Measurements from ENCODE around the gene CABLES2.

Gene CABLES2

DNA sequence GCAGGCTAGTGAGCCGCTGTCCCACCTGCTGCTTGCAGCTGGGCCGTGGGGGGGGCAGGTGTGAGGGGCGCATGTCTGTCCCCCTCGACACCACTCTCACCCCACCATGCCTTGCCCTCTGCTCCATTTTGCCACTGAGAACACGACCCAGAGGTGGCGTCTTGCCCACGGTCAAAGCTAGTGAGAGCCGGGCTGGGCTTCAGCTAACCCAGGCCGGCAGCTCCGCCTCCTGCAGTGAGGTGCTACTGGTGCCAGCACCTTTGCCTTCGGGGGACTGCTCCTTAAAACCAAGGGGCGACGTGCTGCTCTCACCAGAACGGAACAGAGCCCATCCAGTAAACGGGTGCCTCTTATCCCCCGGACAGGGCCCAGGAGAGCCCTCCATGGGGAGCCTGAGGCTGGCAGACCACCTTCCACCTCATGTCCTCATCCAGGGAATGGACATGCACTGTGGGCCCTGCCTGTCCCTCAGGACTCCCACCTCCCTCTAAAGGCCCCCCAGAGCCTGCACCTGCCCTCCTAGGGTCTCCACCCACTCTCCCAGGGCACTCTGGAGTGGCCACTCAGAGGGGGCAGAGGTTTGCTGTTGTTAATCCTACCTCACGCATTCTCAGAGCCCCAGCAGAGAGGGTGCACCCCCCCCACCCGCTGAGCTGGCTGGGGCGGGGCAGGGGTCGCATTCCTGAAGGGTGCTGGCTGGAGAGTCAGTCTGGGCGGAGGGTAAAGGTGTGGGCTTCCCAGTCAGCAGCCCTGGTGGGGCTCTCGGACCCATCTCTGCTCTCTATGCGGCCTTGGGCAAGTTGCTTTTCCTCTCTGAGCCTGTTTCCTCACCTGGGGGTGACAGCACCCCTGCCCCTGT lies 17.4 kb upstream of the CABLES2 start:
- no peak for DNase-seq (ENCODE audit: low read depth in 2 of 2)
- TF ChIP-seq, protein P1, sequence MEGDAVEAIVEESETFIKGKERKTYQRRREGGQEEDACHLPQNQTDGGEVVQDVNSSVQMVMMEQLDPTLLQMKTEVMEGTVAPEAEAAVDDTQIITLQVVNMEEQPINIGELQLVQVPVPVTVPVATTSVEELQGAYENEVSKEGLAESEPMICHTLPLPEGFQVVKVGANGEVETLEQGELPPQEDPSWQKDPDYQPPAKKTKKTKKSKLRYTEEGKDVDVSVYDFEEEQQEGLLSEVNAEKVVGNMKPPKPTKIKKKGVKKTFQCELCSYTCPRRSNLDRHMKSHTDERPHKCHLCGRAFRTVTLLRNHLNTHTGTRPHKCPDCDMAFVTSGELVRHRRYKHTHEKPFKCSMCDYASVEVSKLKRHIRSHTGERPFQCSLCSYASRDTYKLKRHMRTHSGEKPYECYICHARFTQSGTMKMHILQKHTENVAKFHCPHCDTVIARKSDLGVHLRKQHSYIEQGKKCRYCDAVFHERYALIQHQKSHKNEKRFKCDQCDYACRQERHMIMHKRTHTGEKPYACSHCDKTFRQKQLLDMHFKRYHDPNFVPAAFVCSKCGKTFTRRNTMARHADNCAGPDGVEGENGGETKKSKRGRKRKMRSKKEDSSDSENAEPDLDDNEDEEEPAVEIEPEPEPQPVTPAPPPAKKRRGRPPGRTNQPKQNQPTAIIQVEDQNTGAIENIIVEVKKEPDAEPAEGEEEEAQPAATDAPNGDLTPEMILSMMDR (IDR thresholded peaks at IDR 0.05; ENCODE audit: low read depth, low read length): no peak
- H3K4me3 ChIP-seq (replicated peaks in 1 of 2; ENCODE audit: low read depth in 2 of 2, low read length in 2 of 2): no peak overlapping the region

DNA sequence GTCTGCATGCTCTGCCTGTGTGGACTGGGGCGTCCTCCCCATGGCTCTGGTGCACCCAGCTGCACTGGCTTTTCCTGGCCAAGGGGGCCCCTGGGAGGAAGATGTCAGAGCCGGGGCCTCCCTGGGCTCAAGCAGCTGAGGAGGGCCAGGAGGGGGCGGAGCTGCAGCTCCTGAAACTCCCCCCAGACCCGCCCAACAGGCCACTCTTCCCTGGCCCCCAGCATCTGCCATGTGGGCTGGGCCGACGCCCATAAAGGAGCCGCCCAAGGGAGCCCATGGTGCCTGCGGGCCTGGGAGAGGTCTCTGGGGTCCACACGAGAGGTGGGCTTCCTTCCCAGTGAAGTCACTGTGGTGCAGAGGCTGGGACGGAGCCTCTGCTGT lies 16.2 kb upstream of the CABLES2 start:
- TF ChIP-seq, protein P1 (IDR thresholded peaks at IDR 0.05; ENCODE audit: low read depth, low read length): no peak
- H3K4me3 ChIP-seq (replicated peaks in 1 of 2; ENCODE audit: low read depth in 2 of 2, low read length in 2 of 2): no peak overlapping the region
- DNase-seq (ENCODE audit: low read depth in 2 of 2): no peak

DNA sequence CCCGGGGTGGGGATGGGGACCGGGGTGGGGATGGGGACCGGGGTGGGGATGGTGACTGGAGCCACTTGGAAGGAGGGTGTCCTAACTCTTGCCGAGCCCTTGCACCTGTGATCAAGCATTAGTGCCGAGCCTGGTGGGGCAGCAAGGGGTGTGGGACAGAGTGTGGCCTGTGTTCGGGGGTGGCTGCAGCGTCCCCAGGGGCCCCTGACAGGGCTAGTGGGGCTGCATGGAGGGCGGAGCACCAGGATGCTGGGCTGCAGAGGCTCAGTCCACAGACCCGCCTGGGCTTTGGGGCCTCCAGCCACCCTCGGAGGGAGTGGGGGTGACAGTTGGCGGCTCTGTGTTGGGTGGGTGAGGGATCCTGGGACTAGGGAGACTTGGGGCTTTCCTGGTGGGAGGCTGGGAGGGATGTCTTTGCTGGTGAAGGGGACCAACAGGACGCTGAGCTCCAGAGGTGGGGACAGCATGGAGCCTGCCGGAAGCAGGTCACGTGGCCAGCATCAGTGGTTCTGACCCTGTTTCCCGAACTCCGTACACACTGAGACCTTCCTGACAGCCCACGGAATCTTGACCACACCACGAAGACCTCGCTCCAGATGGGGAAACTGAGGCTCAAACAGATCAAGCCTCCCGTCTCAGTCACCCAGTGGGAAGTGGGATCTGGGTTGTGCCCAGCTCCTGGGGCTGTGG lies 15.7 kb upstream of the CABLES2 start:
- no peak overlapping the region for H3K4me3 ChIP-seq (replicated peaks in 1 of 2; ENCODE audit: low read depth in 2 of 2, low read length in 2 of 2)
- DNase-seq (ENCODE audit: low read depth in 2 of 2): no peak
- TF ChIP-seq, protein P1 (IDR thresholded peaks at IDR 0.05; ENCODE audit: low read depth, low read length): no peak

DNA sequence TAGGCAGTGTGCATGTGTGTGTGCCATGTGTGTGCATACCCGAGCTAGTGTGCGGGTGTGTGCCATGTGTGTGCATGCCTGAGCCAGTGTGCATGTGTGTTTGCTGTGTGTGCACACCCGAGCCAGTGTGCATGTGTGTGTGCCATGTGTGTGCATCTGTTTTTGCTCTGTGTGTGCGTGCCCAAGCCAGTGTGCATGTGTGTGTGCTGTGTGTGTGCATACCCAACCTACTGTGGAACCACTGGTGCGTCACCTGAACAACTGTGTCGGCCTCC lies 14.6 kb upstream of the CABLES2 start:
- DNase-seq (ENCODE audit: low read depth in 2 of 2): no peak
- no peak overlapping the region for H3K4me3 ChIP-seq (replicated peaks in 1 of 2; ENCODE audit: low read depth in 2 of 2, low read length in 2 of 2)
- TF ChIP-seq, protein P1 (IDR thresholded peaks at IDR 0.05; ENCODE audit: low read depth, low read length): no peak

DNA sequence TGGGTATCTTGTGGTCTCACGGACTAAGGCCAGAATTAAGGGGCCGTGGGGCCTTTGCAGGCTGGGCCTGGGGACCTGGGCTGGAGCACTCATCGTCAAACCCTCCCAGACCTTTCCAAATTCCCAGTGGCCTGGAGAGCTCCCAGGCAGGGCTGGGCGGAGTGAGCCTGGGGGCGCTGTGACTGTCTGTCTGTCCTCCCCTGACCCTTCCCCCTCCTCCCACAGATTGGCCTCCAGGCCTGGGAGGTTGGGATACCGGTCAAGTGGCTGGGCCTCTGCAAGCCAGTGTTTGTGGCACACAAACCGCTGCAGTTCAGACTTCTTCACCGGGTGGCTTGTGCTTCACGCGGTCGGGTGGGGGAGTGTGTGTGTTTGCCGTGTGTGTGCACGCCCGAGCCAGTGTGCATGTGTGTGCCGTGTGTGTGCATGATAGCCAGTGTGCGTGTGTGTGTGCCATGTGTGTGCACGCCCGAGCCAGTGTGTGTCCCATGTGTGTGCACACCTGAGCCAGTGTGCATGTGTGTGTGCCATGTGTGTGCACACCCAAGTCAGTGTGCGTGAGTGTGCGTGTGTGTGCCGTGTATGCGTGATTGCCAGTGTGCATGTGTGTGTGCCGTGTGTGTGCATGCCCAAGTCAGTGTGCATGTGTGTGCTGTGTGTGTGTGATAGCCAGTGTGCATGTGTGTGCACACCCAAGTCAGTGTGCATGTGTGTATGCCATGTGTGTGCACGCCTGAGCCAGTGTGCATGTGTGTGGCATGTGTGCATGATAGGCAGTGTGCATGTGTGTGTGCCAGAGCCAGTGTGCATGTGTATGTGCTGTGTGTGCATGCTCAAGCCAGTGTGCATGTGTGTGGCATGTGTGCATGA lies 14.0 kb upstream of the CABLES2 start:
- TF ChIP-seq, protein P1 (IDR thresholded peaks at IDR 0.05; ENCODE audit: low read depth, low read length): no peak
- no peak overlapping the region for H3K4me3 ChIP-seq (replicated peaks in 1 of 2; ENCODE audit: low read depth in 2 of 2, low read length in 2 of 2)
- no peak for DNase-seq (ENCODE audit: low read depth in 2 of 2)

DNA sequence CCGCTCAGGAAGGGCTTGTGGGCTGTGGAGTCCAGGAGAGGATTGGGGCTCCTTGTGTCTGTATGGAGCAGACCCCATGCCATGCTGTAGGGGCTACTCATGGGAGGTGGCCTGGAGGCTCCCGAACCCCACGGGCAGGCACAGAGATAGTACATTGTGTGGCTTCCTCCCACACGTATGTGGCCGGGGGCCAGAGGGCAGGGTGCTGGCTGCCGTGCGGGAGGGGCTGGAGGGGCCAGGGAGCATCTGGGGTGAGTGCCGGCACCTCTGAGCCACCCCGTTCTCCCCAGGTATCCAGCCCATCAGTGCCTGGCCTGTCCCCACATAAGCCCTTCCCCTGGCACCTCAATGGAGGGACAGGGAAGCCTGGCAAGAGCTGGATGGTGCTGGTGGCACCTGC lies 12.7 kb upstream of the CABLES2 start:
- no peak overlapping the region for H3K4me3 ChIP-seq (replicated peaks in 1 of 2; ENCODE audit: low read depth in 2 of 2, low read length in 2 of 2)
- no peak for DNase-seq (ENCODE audit: low read depth in 2 of 2)
- TF ChIP-seq, protein P1 (IDR thresholded peaks at IDR 0.05; ENCODE audit: low read depth, low read length): no peak
